Testis (tissue), 2 donors: ENCODE results near the gene HMCN1.

Experiments used
- POLR2A ChIP-seq: fragments of 450-650 bp; IDR thresholded peaks from one replicate; pipeline ENCODE4 v1.6.1; 2017; ENCODE audit warnings: antibody characterized with exemption, mild to moderate bottlenecking, moderate library complexity
- TF ChIP-seq, protein P1 (sequence below), 3 experiments: fragments of 450-650 bp in 2 of 3; fragments of 200-600 bp in 1 of 3; sonication (generic) in 1 of 3; IDR thresholded peaks; one replicate each; pipeline ENCODE4 v1.5.1; 2016 to 2019; ENCODE audit warnings: antibody characterized with exemption in 3 of 3, mild to moderate bottlenecking in 2 of 3, moderate library complexity in 1 of 3

DNA sequence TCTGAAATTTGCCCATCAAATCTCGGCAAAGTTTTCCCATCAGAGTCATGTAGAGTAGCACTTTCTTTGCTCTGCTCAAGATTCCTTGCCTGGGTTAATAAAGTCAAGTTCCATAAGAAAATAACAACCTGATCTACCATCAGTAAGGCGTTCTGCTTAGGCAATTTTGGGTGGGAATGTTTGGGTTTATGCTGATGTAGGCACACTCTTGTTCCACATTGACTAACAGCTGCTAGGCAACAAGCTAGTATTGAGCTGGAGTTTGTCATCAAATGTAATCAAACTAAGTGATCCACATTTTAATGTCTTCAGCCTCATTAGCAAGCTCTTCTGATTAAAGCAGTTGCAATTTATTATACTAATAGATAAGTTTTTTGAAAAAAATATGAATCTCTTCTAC, 12.1 kb upstream of the HMCN1 start:
- TF ChIP-seq, protein P1, sequence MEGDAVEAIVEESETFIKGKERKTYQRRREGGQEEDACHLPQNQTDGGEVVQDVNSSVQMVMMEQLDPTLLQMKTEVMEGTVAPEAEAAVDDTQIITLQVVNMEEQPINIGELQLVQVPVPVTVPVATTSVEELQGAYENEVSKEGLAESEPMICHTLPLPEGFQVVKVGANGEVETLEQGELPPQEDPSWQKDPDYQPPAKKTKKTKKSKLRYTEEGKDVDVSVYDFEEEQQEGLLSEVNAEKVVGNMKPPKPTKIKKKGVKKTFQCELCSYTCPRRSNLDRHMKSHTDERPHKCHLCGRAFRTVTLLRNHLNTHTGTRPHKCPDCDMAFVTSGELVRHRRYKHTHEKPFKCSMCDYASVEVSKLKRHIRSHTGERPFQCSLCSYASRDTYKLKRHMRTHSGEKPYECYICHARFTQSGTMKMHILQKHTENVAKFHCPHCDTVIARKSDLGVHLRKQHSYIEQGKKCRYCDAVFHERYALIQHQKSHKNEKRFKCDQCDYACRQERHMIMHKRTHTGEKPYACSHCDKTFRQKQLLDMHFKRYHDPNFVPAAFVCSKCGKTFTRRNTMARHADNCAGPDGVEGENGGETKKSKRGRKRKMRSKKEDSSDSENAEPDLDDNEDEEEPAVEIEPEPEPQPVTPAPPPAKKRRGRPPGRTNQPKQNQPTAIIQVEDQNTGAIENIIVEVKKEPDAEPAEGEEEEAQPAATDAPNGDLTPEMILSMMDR (IDR thresholded peaks at IDR 0.05): no peak
- TF ChIP-seq POLR2A: no peak
